Measurements from ENCODE around the gene FBXO9.

Gene FBXO9

DNA sequence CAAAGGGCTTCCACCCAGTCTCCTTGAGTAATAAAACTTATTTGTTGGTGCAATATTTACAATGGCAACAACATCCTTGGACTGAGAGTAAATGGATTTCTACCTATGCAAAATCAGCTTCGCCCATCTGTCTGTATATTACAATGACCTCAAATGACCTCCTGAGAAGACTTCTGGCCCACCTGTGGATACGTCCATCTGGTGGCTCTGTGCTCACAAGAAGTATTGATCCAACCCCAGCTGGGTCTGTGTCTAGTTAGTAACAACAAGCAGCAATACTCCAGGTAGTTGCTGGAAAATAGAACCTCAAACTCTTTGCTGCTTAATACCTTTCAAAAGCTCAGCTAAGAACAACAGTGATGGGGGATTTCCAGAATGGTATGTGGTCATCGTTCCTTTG, 35.4 kb upstream of the FBXO9 start:
- DNase-seq, result no peak
- TF ChIP-seq EZH2 (optimal IDR thresholded peaks at IDR 0.05; ENCODE audit: low read depth, low read length) (no peak), EZH2phosphoT487 (IDR thresholded peaks at IDR 0.05; ENCODE audit: low read length) (no peak)
- TF ChIP-seq, protein P1, sequence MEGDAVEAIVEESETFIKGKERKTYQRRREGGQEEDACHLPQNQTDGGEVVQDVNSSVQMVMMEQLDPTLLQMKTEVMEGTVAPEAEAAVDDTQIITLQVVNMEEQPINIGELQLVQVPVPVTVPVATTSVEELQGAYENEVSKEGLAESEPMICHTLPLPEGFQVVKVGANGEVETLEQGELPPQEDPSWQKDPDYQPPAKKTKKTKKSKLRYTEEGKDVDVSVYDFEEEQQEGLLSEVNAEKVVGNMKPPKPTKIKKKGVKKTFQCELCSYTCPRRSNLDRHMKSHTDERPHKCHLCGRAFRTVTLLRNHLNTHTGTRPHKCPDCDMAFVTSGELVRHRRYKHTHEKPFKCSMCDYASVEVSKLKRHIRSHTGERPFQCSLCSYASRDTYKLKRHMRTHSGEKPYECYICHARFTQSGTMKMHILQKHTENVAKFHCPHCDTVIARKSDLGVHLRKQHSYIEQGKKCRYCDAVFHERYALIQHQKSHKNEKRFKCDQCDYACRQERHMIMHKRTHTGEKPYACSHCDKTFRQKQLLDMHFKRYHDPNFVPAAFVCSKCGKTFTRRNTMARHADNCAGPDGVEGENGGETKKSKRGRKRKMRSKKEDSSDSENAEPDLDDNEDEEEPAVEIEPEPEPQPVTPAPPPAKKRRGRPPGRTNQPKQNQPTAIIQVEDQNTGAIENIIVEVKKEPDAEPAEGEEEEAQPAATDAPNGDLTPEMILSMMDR (IDR thresholded peaks at IDR 0.05; ENCODE audit: low read length), result no peak
- no peak overlapping the region for H2AFZ ChIP-seq (ENCODE audit: low read length)
- H4K20me1 ChIP-seq (ENCODE audit: insufficient read depth, low read length), result no peaks in the 10 kb centered on the region
- H3F3A ChIP-seq (ENCODE audit: insufficient read depth, low read length), result no peaks in the 10 kb centered on the region
- no peak overlapping the region for H3K9ac ChIP-seq (ENCODE audit: low read length)
- H3K27ac ChIP-seq (ENCODE audit: low read length), result no peak overlapping the region
- peaks cover 5% of the 10 kb centered on the region; the same call in 1 of the 2 replicates for H3K4me1 ChIP-seq (ENCODE audit: low read length)
- H3K36me3 ChIP-seq (replicated peaks; ENCODE audit: insufficient read depth, low read length), result no peaks in the 10 kb centered on the region
- no peaks in the 10 kb centered on the region for H3K79me2 ChIP-seq (ENCODE audit: low read length)
- H3K9me3 ChIP-seq (replicated peaks; ENCODE audit: insufficient read depth, low read length), result no peaks in the 10 kb centered on the region
- H3K27me3 ChIP-seq (replicated peaks; ENCODE audit: insufficient read depth, low read length), result no peaks in the 10 kb centered on the region
- H3K4me3 ChIP-seq (ENCODE audit: low read length), result no peak overlapping the region
- H3K4me2 ChIP-seq (ENCODE audit: low read depth, low read length), result no peak overlapping the region
- H3K9me2 ChIP-seq (replicated peaks; ENCODE audit: insufficient read depth, low read length), result no peaks in the 10 kb centered on the region

DNA sequence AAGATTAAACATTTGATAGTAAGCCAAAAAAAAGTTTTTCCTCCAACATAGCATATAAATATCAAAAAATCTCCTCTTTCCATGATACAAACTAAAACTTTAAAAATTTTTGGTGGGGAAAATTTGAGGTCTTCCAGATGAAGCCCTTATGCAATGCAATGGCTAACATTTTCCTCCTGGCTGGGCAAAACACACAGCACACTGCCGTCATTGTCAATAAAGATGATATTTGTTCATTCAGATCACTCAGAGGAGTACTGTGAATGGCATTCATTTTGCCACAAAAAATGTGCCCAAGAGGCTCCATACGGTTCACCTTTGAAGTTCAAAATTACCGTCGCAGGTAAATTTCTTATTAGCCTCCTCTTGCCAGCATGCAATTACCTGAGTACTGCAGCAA, 33.9 kb upstream of the FBXO9 start:
- DNase-seq, result no peak
- no peaks in the 10 kb centered on the region for H3K27me3 ChIP-seq (replicated peaks; ENCODE audit: insufficient read depth, low read length)
- no peak overlapping the region for H3K4me3 ChIP-seq (ENCODE audit: low read length)
- H3K27ac ChIP-seq (ENCODE audit: low read length), result no peak overlapping the region
- H3K79me2 ChIP-seq (ENCODE audit: low read length), result no peaks in the 10 kb centered on the region
- peaks cover 5% of the 10 kb centered on the region; the same call in 1 of the 2 replicates for H3K4me1 ChIP-seq (ENCODE audit: low read length)
- H3F3A ChIP-seq (ENCODE audit: insufficient read depth, low read length), result no peaks in the 10 kb centered on the region
- no peak overlapping the region for H2AFZ ChIP-seq (ENCODE audit: low read length)
- no peak overlapping the region for H3K9ac ChIP-seq (ENCODE audit: low read length)
- no peaks in the 10 kb centered on the region for H3K9me3 ChIP-seq (replicated peaks; ENCODE audit: insufficient read depth, low read length)
- no peaks in the 10 kb centered on the region for H3K9me2 ChIP-seq (replicated peaks; ENCODE audit: insufficient read depth, low read length)
- TF ChIP-seq EZH2phosphoT487 (IDR thresholded peaks at IDR 0.05; ENCODE audit: low read length), result no peak
- TF ChIP-seq EZH2 (optimal IDR thresholded peaks at IDR 0.05; ENCODE audit: low read depth, low read length), result no peak
- TF ChIP-seq, protein P1 (IDR thresholded peaks at IDR 0.05; ENCODE audit: low read length), result no peak
- H3K4me2 ChIP-seq (ENCODE audit: low read depth, low read length), result no peak overlapping the region
- no peaks in the 10 kb centered on the region for H3K36me3 ChIP-seq (replicated peaks; ENCODE audit: insufficient read depth, low read length)
- H4K20me1 ChIP-seq (ENCODE audit: insufficient read depth, low read length), result no peaks in the 10 kb centered on the region

DNA sequence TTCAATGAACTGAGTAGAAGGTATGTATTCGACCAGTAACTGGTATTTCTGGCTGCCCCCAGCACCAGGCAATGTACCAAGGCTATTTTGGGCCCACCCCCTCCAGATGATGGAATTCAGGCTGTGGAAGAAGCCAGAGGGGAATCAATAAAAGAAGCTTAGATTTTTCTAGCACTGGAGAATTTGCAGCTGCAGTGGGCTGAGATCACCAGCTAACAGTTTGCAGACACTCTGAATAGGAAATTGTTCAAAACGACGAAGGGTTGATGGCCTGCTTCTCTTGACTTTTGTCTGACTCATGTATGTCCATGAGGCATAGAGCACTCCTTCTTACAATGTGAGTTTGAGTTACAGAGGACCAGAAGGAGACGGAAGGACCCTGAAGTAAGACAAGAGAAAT, 32.4 kb upstream of the FBXO9 start:
- Histone ChIP-seq H3F3A (ENCODE audit: insufficient read depth, low read length) (no peaks in the 10 kb centered on the region), H3K27ac (ENCODE audit: low read length) (no peak overlapping the region), H3K36me3 (replicated peaks; ENCODE audit: insufficient read depth, low read length) (no peaks in the 10 kb centered on the region), H3K4me1 (ENCODE audit: low read length) (peaks cover 5% of the 10 kb centered on the region; the same call in 1 of the 2 replicates), H4K20me1 (ENCODE audit: insufficient read depth, low read length) (no peaks in the 10 kb centered on the region), H3K4me3 (ENCODE audit: low read length) (no peak overlapping the region), H3K4me2 (ENCODE audit: low read depth, low read length) (no peak overlapping the region), H3K9me3 (replicated peaks; ENCODE audit: insufficient read depth, low read length) (no peaks in the 10 kb centered on the region), H3K27me3 (replicated peaks; ENCODE audit: insufficient read depth, low read length) (no peaks in the 10 kb centered on the region), H2AFZ (ENCODE audit: low read length) (no peak overlapping the region), H3K79me2 (ENCODE audit: low read length) (no peaks in the 10 kb centered on the region), H3K9me2 (replicated peaks; ENCODE audit: insufficient read depth, low read length) (no peaks in the 10 kb centered on the region), H3K9ac (ENCODE audit: low read length) (no peak overlapping the region)
- no peak for DNase-seq
- TF ChIP-seq, protein P1 (IDR thresholded peaks at IDR 0.05; ENCODE audit: low read length), result no peak
- TF ChIP-seq EZH2 (optimal IDR thresholded peaks at IDR 0.05; ENCODE audit: low read depth, low read length) (no peak), EZH2phosphoT487 (IDR thresholded peaks at IDR 0.05; ENCODE audit: low read length) (no peak)

All from MM.1S (cell line).